HG02885 (cell line): ENCODE results near the gene SEZ6L.

Source experiments
- ATAC-seq: cut with Tn5 transposase; IDR thresholded peaks from one replicate; pipeline ENCODE4 v1.9.1; 2021; ENCODE audit warnings: mild to moderate bottlenecking; ENCODE audit not compliant: unreplicated experiment, poor library complexity

Gene SEZ6L

GRCh38 chr22:26172389-26172990 lies 3.2 kb downstream of the SEZ6L start:
- no peak for ATAC-seq

GRCh38 chr22:26174280-26174679 lies 5.0 kb downstream of the SEZ6L start:
- ATAC-seq = no peak

GRCh38 chr22:26182723-26183122 lies 13.5 kb downstream of the SEZ6L start:
- no peak for ATAC-seq

GRCh38 chr22:26185190-26185589 lies 15.9 kb downstream of the SEZ6L start:
- no peak for ATAC-seq

DNA sequence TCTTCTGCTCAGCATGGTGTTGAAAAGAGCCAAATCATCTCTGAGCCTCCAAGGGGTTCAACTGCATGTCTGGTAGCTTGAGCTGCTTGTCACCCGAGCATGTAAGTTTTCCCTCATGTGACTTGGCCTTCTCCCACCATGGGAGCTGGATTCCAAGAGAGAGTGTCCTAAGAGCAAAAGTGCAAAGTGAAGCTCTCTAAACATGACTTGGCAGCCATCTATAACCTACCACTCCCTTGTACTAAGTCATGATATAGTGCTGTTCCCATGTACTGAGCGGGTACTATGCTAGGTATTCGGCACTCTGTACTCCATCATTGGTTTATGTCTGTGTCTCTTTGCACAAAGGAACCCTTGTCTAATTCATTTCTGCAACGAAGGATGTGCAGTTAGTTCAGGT lies 19.1 kb downstream of the SEZ6L start:
- no peak for ATAC-seq

GRCh38 chr22:26194313-26194712 lies 25.1 kb downstream of the SEZ6L start:
- no peak for ATAC-seq

DNA sequence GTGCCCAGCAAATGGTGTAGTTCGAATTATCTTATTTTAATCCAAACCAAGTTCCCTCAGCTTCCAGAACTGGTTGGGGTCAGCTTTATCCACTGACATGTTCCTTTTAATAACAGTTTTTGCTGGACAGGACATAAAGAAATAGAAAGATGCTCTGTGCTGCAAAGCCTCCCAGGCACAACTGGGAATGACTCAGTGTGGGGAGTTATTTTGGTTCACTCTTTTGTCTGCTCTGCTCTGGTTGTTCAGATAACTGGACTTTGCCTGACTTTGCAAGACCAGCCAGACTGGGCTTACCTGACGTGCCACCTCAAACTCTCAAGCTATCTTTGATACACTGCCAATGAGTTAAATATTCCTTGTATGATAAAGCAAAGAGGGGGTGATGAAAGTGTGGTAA lies 25.6 kb downstream of the SEZ6L start:
- no peak for ATAC-seq

- ATAC-seq = no peak
These were observed 27.4 kb downstream of the SEZ6L start for GRCh38 chr22:26196657-26197056.

GRCh38 chr22:26197425-26197824 lies 28.2 kb downstream of the SEZ6L start:
- no peak for ATAC-seq

GRCh38 chr22:26199665-26200064 lies 30.4 kb downstream of the SEZ6L start:
- ATAC-seq = no peak

- no peak for ATAC-seq
These were observed 33.1 kb downstream of the SEZ6L start for GRCh38 chr22:26202280-26202924.

- no peak for ATAC-seq
These were observed 36.2 kb downstream of the SEZ6L start for GRCh38 chr22:26205494-26205893.

DNA sequence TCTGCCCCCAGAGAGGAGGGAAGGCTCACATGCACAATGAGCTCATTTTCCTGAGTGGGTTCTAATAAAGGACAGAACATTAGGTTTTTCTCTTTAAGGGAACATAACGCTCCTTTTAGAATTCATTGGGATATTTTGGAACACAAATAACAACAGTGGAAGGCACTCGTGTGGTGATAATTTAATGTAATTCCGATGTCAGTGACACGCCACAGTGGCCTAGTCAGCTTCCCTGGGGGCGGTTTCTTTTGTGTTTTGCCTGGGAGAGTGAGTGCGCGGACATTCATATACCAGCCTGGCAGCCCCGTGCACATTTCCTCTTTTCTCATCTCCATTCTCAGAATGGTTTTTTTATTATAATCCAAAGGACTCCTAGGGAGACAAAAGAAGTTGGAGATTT lies 41.1 kb downstream of the SEZ6L start:
- ATAC-seq = no peak

DNA sequence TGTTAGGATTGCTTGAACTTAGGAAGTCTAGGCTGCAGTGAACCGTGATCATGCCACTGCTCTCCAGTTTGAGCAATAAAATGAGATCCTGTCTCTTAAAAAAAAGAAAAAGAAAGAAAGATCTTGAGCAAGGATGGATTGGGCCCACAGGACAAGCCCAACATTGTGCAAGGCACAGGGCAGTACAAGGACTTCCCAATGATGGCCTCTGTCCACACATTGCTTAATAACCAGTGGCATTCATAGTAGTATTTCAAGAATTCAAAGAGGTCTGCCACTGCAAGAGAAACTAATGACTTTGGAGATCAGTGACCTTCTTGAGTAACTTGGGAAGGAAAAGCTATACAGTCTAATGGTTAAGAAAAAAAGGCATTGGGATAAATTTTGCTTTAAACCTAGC lies 44.6 kb downstream of the SEZ6L start:
- ATAC-seq = no peak

GRCh38 chr22:26214466-26214865 lies 45.2 kb downstream of the SEZ6L start:
- no peak for ATAC-seq

DNA sequence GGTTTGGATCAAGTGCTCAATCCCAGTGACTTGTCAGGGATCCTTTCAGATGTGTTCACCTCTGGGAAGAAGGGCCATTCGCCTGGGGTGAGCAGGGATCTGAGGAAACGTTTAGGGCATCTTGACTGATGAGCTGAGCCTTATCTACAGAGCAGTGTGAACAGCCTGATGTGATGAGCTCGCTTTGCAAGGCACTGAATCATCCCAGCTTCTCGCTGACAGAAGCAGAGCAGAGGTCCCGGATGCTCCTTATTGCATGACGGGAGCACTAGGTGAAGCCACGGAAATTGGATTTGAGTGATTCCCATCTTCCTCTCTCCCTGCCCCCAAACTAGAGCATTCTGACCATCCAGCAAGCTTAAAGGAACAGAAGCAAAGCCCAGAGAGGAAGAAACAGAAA lies 46.5 kb downstream of the SEZ6L start:
- ATAC-seq = no peak

GRCh38 chr22:26225207-26225606 lies 55.9 kb downstream of the SEZ6L start:
- no peak for ATAC-seq

GRCh38 chr22:26226538-26227297 lies 57.5 kb downstream of the SEZ6L start:
- no peak for ATAC-seq

DNA sequence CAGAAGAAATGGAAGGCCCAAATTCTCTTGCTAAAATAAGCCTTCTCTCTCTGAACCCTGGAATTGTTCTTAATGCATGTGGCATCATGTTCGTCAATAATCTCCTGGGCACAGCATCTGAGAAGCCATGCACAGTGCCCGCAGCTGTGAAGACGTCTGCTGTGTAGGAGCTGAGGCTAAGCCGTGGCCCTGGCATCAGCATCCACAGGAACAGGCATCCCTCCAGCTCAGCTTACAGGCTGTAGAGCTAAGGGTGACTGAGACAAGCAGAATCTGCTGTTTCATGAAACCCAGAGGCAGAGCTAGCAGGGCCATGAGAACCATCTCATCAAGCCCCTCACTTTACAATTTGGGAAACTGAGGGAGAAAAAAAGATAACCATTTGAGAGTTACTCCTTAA lies 60.6 kb downstream of the SEZ6L start:
- ATAC-seq = no peak

DNA sequence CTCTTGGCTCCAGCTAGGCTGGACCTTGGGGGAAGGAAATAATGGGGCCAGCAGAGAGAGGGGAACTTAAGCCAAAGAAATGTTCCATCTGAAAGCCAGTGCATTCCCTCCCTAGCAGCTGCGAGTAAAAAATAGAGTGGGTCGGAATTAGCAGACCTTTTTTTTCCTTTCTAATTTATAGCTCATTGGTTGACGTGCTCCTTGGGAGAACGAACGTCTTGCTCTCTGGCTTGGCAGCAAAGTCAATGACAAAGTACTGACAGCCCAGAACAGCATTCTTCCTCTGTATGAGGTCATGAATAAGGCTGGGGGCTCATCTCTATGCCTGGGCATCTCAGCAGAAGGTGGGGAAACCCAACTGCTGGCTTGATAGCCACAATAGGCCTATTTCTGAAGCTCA lies 65.0 kb downstream of the SEZ6L start:
- no peak for ATAC-seq

GRCh38 chr22:26235792-26236487 lies 66.7 kb downstream of the SEZ6L start:
- no peak for ATAC-seq
